ENCODE measurements around the gene TNFRSF18.

The TNFRSF18 gene

GRCh38 chr1:1240348-1240732 lies 33.9 kb upstream of the TNFRSF18 start:
- DNase-seq, result no peak

- no peak for DNase-seq
Observed at GRCh38 chr1:1239614-1240347, 33.4 kb upstream of the TNFRSF18 start.

GRCh38 chr1:1239227-1239613 lies 32.8 kb upstream of the TNFRSF18 start:
- DNase-seq, result no peak

DNA sequence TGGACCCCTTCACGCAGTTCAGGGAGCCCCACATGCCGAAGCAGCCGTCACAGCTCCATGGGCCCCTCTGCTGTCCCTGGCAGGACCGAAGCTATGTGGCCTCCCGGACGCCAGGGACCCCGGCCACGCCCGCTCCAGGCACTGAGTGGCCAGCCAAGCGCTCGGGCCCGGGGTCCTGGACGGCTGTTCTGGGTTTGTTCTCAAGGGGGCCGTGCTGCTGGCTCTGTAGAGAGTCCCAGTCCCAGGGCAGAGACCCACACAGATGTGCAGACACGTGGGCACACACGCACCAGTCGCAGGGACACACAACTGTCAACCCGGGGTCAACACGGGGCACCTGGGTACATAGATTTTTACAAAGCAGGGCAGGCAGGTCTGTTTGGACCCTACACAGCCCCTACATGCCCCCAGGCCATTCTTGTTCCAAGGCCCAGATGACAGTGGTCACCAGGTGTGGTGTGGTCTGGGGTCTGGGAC lies 32.3 kb upstream of the TNFRSF18 start:
- DNase-seq, result no peak

- DNase-seq, result no peak
Observed at GRCh38 chr1:1237874-1238701, 31.7 kb upstream of the TNFRSF18 start.

DNA sequence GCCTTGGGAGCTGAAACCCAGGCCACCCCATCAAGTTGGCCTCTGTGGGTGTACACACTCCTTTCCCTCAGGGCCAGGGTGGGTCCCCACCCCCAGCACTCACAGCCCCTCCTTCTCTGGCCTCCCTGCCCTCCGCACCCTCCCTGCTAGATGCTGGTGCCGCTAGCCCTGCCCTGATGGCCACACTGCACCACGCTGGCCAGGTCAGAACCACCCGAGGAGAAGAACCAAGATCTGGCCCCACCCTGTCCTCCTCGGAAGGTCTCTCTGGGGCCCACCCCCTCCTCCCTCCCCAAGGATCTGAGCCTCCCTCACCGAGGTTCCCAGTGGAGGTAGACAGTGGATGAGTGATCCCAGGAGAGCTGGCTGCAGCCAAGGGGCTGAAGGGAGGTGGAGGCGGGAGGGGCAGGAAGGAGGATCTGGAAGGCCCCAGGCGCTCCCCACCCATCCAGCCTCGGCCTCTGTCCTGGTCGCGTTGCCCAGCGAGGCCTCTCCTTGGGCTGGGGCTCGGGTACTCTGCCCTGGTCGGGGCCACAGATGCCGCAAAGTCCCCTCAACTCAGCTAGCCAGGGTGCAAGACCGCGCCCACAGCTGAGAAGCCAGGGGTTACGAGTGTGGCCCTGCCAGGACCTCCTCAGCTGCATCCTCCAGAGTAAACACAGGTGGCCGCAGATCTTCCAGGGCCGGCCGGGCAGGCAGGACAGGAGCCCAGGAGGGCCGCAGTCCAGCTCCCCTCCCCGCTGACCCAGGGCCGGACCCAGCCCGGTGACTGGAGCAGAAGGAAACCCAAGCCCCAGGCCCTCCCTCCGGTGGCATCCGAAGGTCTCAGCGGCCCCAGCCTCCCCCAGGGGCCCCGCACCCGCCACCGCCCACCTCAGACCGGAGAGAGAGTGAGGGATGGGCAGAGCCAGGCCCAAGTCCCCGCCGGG lies 30.8 kb upstream of the TNFRSF18 start:
- DNase-seq, result no peak

DNA sequence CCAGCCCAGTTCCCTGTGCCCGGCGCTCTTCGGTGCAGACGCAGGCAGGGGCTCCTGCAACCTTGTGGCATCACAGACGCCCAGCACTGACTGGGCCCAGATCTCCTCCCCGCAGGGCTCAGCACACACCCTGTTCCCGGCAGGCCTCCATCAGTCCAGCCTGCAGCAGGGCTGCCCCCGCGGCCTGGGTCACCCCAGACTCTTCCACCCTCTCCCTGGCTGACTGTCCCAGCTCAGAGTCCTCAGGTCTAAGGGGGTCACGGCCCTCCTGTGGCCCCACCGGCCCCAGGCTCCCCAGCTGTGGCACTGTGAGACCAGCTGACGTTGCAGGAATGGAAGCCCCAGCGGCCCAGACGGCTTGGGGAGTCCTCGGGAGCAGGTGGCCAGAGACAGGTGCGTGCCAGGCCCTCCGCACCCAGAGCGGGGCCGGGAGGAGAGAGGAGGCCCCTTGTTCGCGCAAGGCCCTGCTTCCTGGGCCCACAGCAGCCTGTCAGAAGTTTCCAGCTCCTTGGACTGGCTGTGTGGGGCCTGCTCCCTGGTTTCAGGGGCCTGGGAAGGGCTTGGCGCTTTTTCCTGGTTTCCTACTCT lies 29.9 kb upstream of the TNFRSF18 start:
- no peak for DNase-seq

GRCh38 chr1:1235016-1235744 lies 28.8 kb upstream of the TNFRSF18 start:
- no peak for DNase-seq

DNA sequence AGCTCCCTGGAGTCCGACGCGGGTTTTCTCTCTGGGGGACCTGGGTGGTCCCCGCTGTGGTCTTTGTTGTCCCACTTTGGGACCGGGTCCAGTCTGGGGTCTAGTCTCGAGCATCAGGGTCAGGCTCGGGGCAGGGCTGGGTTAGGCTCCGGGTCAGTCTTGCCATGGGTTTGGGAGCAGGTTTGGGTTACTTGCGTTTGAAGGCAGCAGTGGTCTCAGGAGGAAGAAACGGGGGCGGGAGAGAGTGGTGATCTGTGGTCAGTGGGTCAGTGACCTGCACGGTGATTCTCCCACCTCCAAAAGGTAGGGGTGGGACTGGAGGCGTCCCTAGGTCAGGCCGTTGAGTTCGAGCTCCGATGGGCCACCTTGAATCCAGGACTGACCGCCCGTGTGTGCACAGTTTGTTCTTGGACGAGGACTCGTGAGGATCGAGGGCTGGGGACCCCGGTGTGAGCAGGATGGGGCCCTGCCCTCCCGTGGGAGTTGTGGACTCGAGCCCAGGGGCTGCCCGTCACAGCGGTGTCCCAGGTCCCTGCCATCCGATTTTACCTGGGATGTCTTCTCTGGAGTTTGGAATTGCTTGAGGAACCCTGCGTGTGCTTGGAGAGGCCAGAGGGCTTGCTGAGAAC lies 27.9 kb upstream of the TNFRSF18 start:
- DNase-seq, result no peak

DNA sequence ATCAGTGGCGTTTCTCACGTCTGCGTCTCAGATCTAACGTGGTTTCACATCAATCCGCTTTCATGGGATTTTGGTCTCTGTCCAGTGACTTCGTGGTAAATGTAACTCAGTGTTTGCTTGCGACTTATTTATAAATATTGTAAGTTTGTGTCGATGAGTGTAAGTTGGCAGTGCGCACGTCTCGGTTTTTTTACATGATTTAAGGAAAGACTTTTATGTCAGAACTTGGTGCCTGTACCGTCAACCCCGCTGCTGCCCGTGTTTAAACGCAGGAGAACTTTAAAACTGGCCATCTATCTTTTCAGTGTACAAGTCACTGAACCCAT lies 27.1 kb upstream of the TNFRSF18 start:
- DNase-seq, result no peak

DNA sequence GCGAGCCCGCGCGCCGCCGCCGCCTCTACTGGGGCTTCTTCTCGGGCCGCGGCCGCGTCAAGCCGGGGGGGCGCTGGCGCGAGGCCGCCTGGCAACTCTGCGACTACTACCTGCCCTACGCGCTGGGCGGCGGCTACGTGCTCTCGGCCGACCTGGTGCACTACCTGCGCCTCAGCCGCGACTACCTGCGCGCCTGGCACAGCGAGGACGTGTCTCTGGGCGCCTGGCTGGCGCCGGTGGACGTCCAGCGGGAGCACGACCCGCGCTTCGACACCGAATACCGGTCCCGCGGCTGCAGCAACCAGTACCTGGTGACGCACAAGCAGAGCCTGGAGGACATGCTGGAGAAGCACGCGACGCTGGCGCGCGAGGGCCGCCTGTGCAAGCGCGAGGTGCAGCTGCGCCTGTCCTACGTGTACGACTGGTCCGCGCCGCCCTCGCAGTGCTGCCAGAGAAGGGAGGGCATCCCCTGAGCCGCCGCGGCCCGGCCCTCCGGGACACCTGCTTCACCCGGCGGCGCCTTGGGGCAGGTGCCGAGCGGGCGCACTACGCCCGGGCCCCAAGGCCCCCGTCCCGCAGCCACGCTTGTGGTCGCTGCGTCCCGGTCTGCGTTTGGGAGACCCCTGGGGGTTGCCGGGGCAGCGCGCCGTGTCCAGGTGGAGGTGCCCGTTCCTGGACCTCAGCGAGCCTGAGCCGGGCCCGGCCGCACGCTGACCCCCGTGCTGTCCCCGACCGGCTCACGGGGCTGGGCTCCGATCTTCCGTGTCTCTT lies 26.6 kb upstream of the TNFRSF18 start:
- no peak for DNase-seq

GRCh38 chr1:1232208-1232795 lies 25.9 kb upstream of the TNFRSF18 start, which contains the start of gene B3GALT6:
TSS of gene B3GALT6 (plus strand) at chr1:1232237. CDS start at chr1:1232279, 42 bp downstream.
- no peak for DNase-seq

DNA sequence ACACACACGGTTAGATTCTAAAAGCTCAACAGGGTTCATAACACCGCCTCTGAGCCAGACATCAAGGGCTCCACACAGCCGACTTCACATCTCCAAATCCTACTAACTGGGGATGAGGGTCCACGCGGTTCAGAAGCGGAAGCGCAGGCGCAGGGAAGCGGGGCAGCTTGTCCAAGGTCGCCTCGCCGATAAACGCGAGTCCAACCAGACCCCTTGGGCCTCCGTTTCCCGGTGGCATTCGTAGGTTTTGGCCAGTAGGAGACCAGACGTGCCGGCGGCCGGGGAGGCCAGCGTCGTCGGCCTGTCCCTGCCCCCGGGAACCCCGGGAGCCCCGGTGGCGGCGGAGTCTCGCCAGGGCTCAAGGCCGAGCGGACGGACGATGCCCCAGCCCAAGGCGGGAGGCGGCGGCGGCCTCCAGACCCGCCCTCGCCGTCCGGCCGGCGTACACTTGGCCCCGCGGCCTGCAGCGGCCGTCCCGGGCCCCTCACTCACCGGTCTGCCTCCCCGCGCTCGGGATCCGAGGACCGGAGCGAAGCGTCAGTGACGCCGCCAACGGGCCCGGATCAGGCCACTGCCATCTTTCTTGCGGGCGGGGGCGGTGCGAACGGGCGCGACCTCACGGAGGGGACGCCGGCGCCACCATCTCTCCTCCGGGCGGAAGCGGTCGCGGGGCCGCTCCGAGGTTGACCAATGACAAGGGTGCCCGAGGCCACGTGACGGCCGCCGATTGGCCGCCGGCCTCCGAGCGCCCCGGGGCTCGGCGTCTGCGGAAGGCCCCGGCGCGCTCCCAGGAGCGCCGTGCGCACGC lies 25.2 kb upstream of the TNFRSF18 start, which contains the start of gene SDF4:
TSS of gene SDF4 (minus strand) at position 602 of the 808 bp plus-strand sequence. CDS start 3,229 bp downstream, outside the sequence.
- peak; percentile 94 to 98 (median 95) for DNase-seq

DNA sequence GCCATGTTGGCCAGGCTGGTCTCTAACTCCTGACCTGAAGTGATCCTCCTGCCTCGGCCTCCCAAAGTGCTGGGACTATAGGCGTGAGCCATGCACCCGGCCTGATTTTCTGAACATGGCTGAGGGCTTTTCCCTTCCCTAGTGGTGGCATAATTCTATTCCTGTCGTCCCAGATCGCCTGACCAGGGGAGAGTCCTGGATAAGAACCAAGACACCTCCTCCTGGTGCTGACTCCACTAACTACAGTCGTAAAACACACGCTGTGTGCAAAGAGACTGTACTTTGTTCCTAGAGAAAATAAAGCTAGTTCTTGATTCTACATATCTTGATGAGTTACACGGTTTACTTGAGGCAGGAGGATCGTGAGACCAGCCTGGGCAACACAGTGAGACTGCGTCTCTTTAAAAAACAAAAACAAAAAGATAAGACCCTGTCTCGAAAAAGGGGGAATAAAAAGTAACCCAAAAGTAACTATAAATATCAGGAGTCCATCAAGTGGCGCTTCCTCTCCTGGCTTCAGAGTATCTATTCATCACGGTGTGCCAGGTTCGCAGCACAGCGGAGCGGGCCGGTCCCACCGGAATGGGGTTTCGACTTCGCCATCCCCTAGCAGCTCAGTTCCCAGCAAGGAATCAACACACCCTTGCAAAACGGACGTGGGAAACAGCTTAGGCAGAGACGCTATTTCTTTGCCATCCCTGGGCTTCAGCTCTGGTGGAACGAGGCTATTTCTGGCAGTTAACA lies 24.4 kb upstream of the TNFRSF18 start:
- peak in 1 of 5 donors; percentile 25 for DNase-seq

GRCh38 chr1:1229770-1230169 lies 23.4 kb upstream of the TNFRSF18 start:
- no peak for DNase-seq

DNA sequence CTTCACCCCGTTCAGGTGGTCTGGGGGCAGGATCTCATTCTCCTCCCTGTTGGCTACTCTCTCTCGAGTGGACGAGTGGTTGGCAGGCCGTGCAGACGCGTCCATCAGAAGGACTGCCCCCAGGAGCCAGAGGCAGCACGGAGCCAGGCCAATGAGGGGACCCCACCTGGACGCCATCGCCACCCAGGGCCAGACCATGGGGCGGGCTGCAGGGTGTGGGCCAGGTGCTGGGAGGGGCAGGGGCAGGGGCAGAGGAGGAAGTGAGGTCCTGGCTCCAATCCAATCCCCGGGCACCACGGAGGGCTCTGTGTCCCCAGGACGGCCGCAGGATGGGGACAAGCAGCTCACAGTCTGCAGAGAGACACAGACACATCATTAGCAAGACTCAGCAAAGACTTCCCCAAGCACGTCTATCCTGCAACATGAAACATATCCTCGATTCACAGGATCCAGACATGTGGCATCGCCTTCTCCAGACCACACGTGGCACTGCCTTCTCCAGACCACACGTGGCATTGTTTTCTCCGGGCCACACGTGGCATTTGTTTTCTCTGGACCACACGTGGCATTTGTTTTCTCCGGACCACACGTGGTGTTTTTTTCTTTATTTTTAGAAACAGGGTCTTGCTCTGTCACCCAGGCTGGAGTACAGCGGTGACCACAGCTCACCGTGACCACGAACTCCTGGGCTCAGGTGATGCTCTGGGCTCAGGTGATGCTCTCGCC lies 22.4 kb upstream of the TNFRSF18 start:
- no peak for DNase-seq

DNA sequence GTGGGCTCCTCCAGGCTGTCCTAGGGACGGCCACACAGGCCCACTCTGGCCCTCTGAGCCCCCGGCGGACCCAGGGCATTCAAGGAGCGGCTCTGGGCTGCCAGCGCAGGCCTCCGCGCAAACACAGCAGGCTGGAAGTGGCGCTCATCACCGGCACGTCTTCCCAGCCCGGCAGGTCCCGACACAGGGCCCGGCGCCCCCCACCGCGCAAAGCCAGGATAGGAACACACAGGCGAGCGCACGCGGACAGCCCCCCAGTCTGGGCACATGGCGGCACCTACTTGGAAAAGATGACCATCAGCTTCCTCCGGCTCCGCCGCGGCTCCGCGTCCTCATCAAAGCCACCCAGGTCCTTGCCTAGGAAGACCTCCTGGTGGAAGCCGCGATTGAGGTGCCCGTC lies 21.8 kb upstream of the TNFRSF18 start:
- DNase-seq, result no peak

DNA sequence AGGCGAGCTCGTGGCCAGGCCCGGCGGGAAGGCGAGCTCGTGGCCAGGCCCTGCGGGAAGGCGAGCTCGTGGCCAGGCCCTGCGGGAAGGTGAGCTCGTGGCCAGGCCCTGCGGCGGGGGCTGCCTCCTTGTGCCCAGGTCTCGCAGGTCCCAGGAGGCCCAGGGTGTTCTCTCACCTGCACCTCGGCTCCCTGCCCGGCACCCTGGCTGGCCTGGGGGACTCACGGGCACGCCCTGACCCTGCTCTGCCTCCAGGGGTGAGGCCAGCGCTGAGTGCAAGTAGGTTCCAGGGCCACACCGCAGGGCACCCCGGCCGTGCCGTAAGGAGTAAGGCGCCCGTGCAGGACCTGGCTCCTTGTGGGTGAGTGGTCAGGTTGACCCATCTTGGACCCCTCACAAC lies 21.0 kb upstream of the TNFRSF18 start:
- no peak for DNase-seq

Measured in T-helper 1 cell (primary cell).